SK-N-MC (cell line): Measurements from ENCODE around the gene MAGI2.

Experiments
- EZH2 ChIP-seq: fragments of 200-600 bp; sonication (generic); IDR thresholded peaks from one replicate; pipeline ENCODE4 v1.6.1; 2017; ENCODE audit warnings: antibody characterized with exemption
- POLR2AphosphoS5 ChIP-seq: IDR thresholded peaks from 2 replicates; pipeline ENCODE4 v1.6.1; 2012; ENCODE audit warnings: mild to moderate bottlenecking, low read depth, low read length, borderline replicate concordance

- TF ChIP-seq EZH2 (no peak), POLR2AphosphoS5 (no peak)
Measured at GRCh38 chr7:79298145-79298760, 155.2 kb downstream of the MAGI2 start.
